Caco-2 (cell line): ENCODE data around the gene MGMT. TPM values are rescaled to one million over a fixed set of nuclear protein-coding genes. Genes with fewer than 3 reads are reported as not detected.

Experiments
- BruUV-seq: library from RNA; stranded (reverse); fragments of 400-500 nt; replicated peaks from 2 replicates; lab custom pipeline; 2021; lab: Mats Ljungman, UMichigan
- CTCF ChIA-PET: fragments of 300-600 bp; sonication (Branson Sonifier 250); formaldehyde crosslinking; loops from one replicate; lab custom pipeline; 2022; ENCODE audit warnings: antibody characterized with exemption; lab: Charles Lee
- POLR2A ChIA-PET: fragments of 300-600 bp; sonication (Branson Sonifier 250); formaldehyde crosslinking; loops from one replicate; lab custom pipeline; 2022; ENCODE audit warnings: antibody characterized with exemption; lab: Charles Lee
- DNase-seq, 2 experiments: peaks; one replicate each; pipeline versions ENCODE4 v3.0.0 to v3.0.0-alpha.2; 2020 to 2022
- H3K27me3 ChIP-seq: replicated peaks from 2 replicates; pipeline ENCODE4 v1.6.0; 2011; ENCODE audit warnings: low read length; ENCODE audit not compliant: control insufficient read depth, insufficient read depth
- H3K36me3 ChIP-seq: 2 replicates; pipeline ENCODE4 v1.5.1; 2011; ENCODE audit warnings: low read length; ENCODE audit not compliant: control insufficient read depth, insufficient read depth
- H3K4me1 ChIP-seq: fragments of 250-450 bp; sonication (Bioruptor Pico); 2 replicates; pipeline ENCODE4 v1.5.1; 2020; ENCODE audit warnings: mild to moderate bottlenecking
- H3K4me3 ChIP-seq: 2 replicates; pipeline ENCODE4 v1.5.1; 2011; ENCODE audit warnings: low read depth, mild to moderate bottlenecking, control low read depth, low read length
- H3K9me3 ChIP-seq: fragments of 250-450 bp; sonication (Bioruptor Pico); 2 replicates; pipeline ENCODE4 v1.5.1; 2020; ENCODE audit warnings: mild to moderate bottlenecking, moderate library complexity
- H3K27ac Mint-ChIP-seq: one replicate; pipeline ENCODE4 v1.8.0; 2022; ENCODE audit warnings: mixed read lengths; ENCODE audit not compliant: unreplicated experiment
- H3K27me3 Mint-ChIP-seq: one replicate; pipeline ENCODE4 v1.8.0; 2022; ENCODE audit warnings: mixed read lengths; ENCODE audit not compliant: insufficient read depth, unreplicated experiment
- H3K36me3 Mint-ChIP-seq: one replicate; pipeline ENCODE4 v1.8.0; 2022; ENCODE audit warnings: mild to moderate bottlenecking, mixed read lengths; ENCODE audit not compliant: insufficient read depth, unreplicated experiment
- H3K4me1 Mint-ChIP-seq: one replicate; pipeline ENCODE4 v1.8.0; 2022; ENCODE audit warnings: low read depth, mixed read lengths; ENCODE audit not compliant: unreplicated experiment
- H3K4me3 Mint-ChIP-seq: one replicate; pipeline ENCODE4 v1.8.0; 2022; ENCODE audit warnings: mild to moderate bottlenecking, moderate library complexity, mixed read lengths; ENCODE audit not compliant: unreplicated experiment
- H3K9me3 Mint-ChIP-seq: one replicate; pipeline ENCODE4 v1.8.0; 2022; ENCODE audit warnings: mixed read lengths; ENCODE audit not compliant: unreplicated experiment
- CTCF ChIP-seq, 2 experiments: fragments of 200-600 bp in 1 of 2; IDR thresholded peaks; 1 replicate in 1 of 2; 2 replicates in 1 of 2; pipeline versions ENCODE4 v1.5.1 to v1.8.0; 2011 to 2022; ENCODE audit warnings: antibody characterized with exemption in 1 of 2, control low read depth in 1 of 2, inconsistent platforms in 1 of 2, low read depth in 1 of 2, low read length in 1 of 2, mild to moderate bottlenecking in 1 of 2, moderate library complexity in 1 of 2; ENCODE audit not compliant: insufficient read depth in 1 of 2, severe bottlenecking in 1 of 2, unreplicated experiment in 1 of 2
- intact Hi-C: fragments of 100-400 bp; cut with micrococcal nuclease; formaldehyde crosslinking; loops from one replicate; pipeline ENCODE4 v1.10.0; 2022; ENCODE audit not compliant: unreplicated experiment
- total RNA-seq: library from RNA; stranded (reverse); gene quantifications from 2 replicates; pipeline ENCODE4 v1.2.3, GENCODE V29; 2022

Gene MGMT
- total RNA-seq, 1 experiment from 2014 or later = 57.0 TPM

GRCh38 chr10:129811208-129811607 lies 344.2 kb downstream of the MGMT start:
- Mint-ChIP-seq H3K27ac (no peak overlapping the region), H3K36me3 (no peaks in the 10 kb centered on the region), H3K9me3 (peaks cover 9% of the 10 kb centered on the region), H3K4me3 (no peak overlapping the region), H3K27me3 (peaks cover 6% of the 10 kb centered on the region), H3K4me1 (no peaks in the 10 kb centered on the region)
- no peak for DNase-seq
- intact Hi-C loops = no loop called here
- Histone ChIP-seq H3K9me3 (no peaks in the 10 kb centered on the region), H3K36me3 (no peaks in the 10 kb centered on the region), H3K4me1 (no peaks in the 10 kb centered on the region), H3K27me3 (no peaks in the 10 kb centered on the region; the same call in 1 of the 2 replicates), H3K4me3 (no peak overlapping the region)
- no TSS peak for BruUV-seq
- CTCF ChIA-PET = no interaction called here
- no peak for TF ChIP-seq CTCF (IDR thresholded peaks at IDR 0.05; ENCODE audit: insufficient read depth in 1 of 2, low read depth in 1 of 2, low read length in 1 of 2, severe bottlenecking in 1 of 2, unreplicated experiment in 1 of 2)
- POLR2A ChIA-PET = no interaction called here

DNA sequence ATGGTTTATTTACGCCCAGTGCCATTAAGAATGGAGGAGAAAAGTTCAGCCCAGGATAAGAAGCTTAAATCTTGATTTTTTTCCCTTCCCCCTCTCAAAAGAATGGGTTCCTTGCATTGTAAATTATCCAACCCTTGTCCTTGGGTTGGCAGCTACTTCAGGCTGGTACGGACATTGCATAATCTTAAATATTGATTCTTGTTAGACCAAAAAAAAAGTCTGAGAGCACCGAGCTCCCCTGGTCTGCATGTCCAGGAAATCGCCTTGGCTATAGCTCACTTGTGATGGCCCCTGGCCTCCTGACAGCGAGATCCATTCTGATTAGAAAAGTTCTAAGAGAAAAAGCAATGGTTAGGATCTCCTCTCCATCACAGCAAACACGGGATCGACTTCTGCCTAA lies 345.4 kb downstream of the MGMT start:
- no peaks in the 10 kb centered on the region for H3K9me3 Mint-ChIP-seq
- POLR2A ChIA-PET = no interaction called here

DNA sequence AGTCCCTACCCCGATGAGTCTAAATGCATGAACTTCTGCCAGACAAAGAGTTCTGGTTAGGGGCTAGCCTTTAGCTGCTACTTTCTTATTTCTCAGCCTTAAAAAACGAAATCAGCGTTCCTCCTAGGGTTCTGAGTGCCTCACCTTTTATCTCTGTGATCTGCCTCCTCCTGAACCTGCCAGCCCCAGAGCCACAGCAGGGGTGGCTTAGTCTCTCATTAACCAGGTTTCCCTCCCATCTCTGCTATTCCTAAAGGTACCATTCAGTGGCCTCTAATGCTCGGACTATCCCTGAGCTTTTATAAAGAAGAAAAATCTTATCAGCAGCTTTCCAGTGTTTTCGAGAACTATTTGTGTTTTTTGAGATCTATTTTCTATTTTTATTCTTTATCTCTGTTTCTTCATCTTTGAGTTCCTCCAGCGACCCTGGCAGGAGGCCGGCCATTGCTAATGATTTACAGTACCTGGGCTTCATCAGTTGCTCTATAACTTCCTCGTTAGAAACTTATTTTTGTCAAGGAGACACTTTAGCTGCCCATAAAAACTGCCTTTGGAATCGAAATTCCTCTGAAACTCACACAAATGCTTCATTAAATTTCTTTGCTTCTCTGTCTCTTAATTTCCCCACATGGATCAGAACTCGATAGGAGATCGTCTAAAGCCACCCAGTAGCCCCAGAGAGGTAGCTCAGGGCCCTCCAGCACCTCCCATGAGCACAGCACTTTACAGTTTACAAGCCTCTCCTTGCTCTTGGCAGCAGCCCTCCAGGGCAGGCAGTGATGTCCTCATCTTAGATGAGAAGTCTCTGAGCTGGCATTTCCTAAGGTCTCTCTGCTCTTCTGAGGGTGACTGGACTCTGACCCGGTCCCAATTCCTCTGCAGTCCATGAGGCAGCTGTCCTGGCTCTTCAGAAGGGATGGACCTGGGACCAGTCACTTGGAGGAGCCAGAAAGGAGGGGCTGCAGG lies 347.9 kb downstream of the MGMT start:
- Mint-ChIP-seq H3K9me3 (peaks cover 22% of the 10 kb centered on the region), H3K4me1 (no peaks in the 10 kb centered on the region), H3K4me3 (no peak overlapping the region), H3K27me3 (no peaks in the 10 kb centered on the region), H3K36me3 (no peaks in the 10 kb centered on the region), H3K27ac (no peak overlapping the region)
- Histone ChIP-seq H3K9me3 (0 out of 2 replicates have a peak, but pooled peaks cover 3% of the 10 kb centered on the region), H3K27me3 (no peaks in the 10 kb centered on the region), H3K4me1 (no peaks in the 10 kb centered on the region), H3K4me3 (no peak overlapping the region), H3K36me3 (no peaks in the 10 kb centered on the region)
- no peak for TF ChIP-seq CTCF (IDR thresholded peaks at IDR 0.05; ENCODE audit: insufficient read depth in 1 of 2, low read depth in 1 of 2, low read length in 1 of 2, severe bottlenecking in 1 of 2, unreplicated experiment in 1 of 2)
- no TSS peak for BruUV-seq
- DNase-seq = no peak
- intact Hi-C loops = no loop called here
- CTCF ChIA-PET = no interaction called here
- POLR2A ChIA-PET = no interaction called here

More for the DNA sequence above, 345.4 kb downstream of the MGMT start:
- intact Hi-C loops = no loop called here
- no peaks in the 10 kb centered on the region for H3K4me1 Mint-ChIP-seq
- peaks cover 3% of the 10 kb centered on the region for H3K27me3 Mint-ChIP-seq
- H3K27ac Mint-ChIP-seq = no peak overlapping the region
- no peak for DNase-seq
- Histone ChIP-seq H3K9me3 (no peaks in the 10 kb centered on the region), H3K4me1 (no peaks in the 10 kb centered on the region), H3K4me3 (no peak overlapping the region), H3K27me3 (no peaks in the 10 kb centered on the region; the same call in 1 of the 2 replicates), H3K36me3 (no peaks in the 10 kb centered on the region)
- TF ChIP-seq CTCF (IDR thresholded peaks at IDR 0.05; ENCODE audit: insufficient read depth in 1 of 2, low read depth in 1 of 2, low read length in 1 of 2, severe bottlenecking in 1 of 2, unreplicated experiment in 1 of 2) = no peak
- BruUV-seq = no TSS peak
- H3K4me3 Mint-ChIP-seq = no peak overlapping the region
- H3K36me3 Mint-ChIP-seq = no peaks in the 10 kb centered on the region
- CTCF ChIA-PET = no interaction called here
